Tibial nerve (tissue), 4 donors: ENCODE measurements around the gene INTS2. TPM values are rescaled to one million over a fixed set of nuclear protein-coding genes. Genes with fewer than 3 reads are reported as not detected.

Experiments used
- DNase-seq, 2 donors: peaks; one replicate each; pipeline ENCODE4 v3.0.0-alpha.2; 2019; ENCODE audit warnings: low spot score in 2 of 2
- H3K27ac ChIP-seq, 4 donors: fragments of 200-600 bp; sonication (generic) in 3 of 4; one replicate each; pipeline ENCODE4 v1.5.1; 2017 to 2019; ENCODE audit warnings: mild to moderate bottlenecking in 1 of 4
- H3K27me3 ChIP-seq, 2 donors: fragments of 200-600 bp; sonication (generic) in 1 of 2; one replicate each; pipeline versions ENCODE4 v1.5.1 to v1.6.0; 2017 to 2019
- H3K36me3 ChIP-seq, 3 donors: fragments of 200-600 bp; sonication (generic); one replicate each; pipeline ENCODE4 v1.5.1; 2018 to 2019
- H3K4me1 ChIP-seq, 4 donors: fragments of 200-600 bp; sonication (generic) in 3 of 4; one replicate each; pipeline ENCODE4 v1.5.1; 2017 to 2019
- H3K4me3 ChIP-seq, 4 donors: fragments of 200-600 bp; sonication (generic) in 3 of 4; one replicate each; pipeline ENCODE4 v1.5.1; 2017 to 2019; ENCODE audit warnings: mild to moderate bottlenecking in 1 of 4, moderate library complexity in 1 of 4
- H3K9me3 ChIP-seq, 4 donors: fragments of 200-600 bp; sonication (generic) in 3 of 4; one replicate each; pipeline ENCODE4 v1.5.1; 2017 to 2019
- CTCF ChIP-seq, 5 experiments: fragments of 200-600 bp in 3 of 5; fragments of 450-650 bp in 2 of 5; sonication (generic) in 3 of 5; IDR thresholded peaks; one replicate each; pipeline ENCODE4 v1.5.1; 2016 to 2019; ENCODE audit warnings: antibody characterized with exemption in 5 of 5, mild to moderate bottlenecking in 3 of 5, moderate library complexity in 2 of 5
- EP300 ChIP-seq, 2 donors: sonication (generic); formaldehyde crosslinking; IDR thresholded peaks; one replicate each; pipeline ENCODE4 v1.6.1; 2017; ENCODE audit warnings: antibody characterized with exemption in 2 of 2, mild to moderate bottlenecking in 1 of 2
- POLR2A ChIP-seq, 2 donors: fragments of 450-650 bp; IDR thresholded peaks; one replicate each; pipeline ENCODE4 v1.6.1; 2017; ENCODE audit warnings: antibody characterized with exemption in 2 of 2, mild to moderate bottlenecking in 2 of 2, moderate library complexity in 2 of 2
- WGBS, 2 donors: methylation state at CpG; one replicate each; pipeline ENCODE4 v1.1.5; 2018; 5-methylcytosine and 5-hydroxymethylcytosine counted together
- total RNA-seq, 4 donors: library from RNA; depleted of rRNA; stranded (reverse); fragments of >200 nt; gene quantifications; one replicate each; pipeline ENCODE4 v1.1.0, GENCODE V29; 2016

Gene INTS2
- total RNA-seq, 4 donors from 2014 or later, result 10.0 to 15.5 (median 13.0) TPM

- TF ChIP-seq CTCF (IDR thresholded peaks at IDR 0.05) (no peak), EP300 (IDR thresholded peaks at IDR 0.05) (no peak), POLR2A (IDR thresholded peaks at IDR 0.05) (no peak)
- no peaks in the 10 kb centered on the region for H3K36me3 ChIP-seq
- H3K9me3 ChIP-seq, result no peaks in the 10 kb centered on the region
- no peak overlapping the region for H3K27ac ChIP-seq
- DNase-seq, result no peak
- H3K4me1 ChIP-seq, result no peaks in the 10 kb centered on the region
- H3K27me3 ChIP-seq, result no peaks in the 10 kb centered on the region
- no peak overlapping the region for H3K4me3 ChIP-seq
- 82 to 85% methylated on average over 3 of the region's 3 CpGs for WGBS, 2 donors
Measured at GRCh38 chr17:61846761-61847375, 80.9 kb downstream of the INTS2 start.

GRCh38 chr17:61846088-61846487, 81.7 kb downstream of the INTS2 start:
- WGBS, 2 donors, result 97 to 98% methylated on average over 8 of the region's 8 CpGs
- Histone ChIP-seq H3K4me3 (no peak overlapping the region), H3K9me3 (no peaks in the 10 kb centered on the region), H3K27ac (no peak overlapping the region), H3K36me3 (no peaks in the 10 kb centered on the region), H3K27me3 (no peaks in the 10 kb centered on the region), H3K4me1 (no peaks in the 10 kb centered on the region)
- TF ChIP-seq POLR2A (IDR thresholded peaks at IDR 0.05) (no peak), CTCF (IDR thresholded peaks at IDR 0.05) (no peak), EP300 (IDR thresholded peaks at IDR 0.05) (no peak)
- DNase-seq, result no peak

GRCh38 chr17:61843435-61843834, 84.3 kb downstream of the INTS2 start:
- H3K36me3 ChIP-seq, result no peaks in the 10 kb centered on the region
- no peak for DNase-seq
- no peak overlapping the region for H3K4me3 ChIP-seq
- H3K27me3 ChIP-seq, result no peaks in the 10 kb centered on the region
- TF ChIP-seq EP300 (IDR thresholded peaks at IDR 0.05) (no peak), POLR2A (IDR thresholded peaks at IDR 0.05) (no peak), CTCF (IDR thresholded peaks at IDR 0.05) (no peak)
- WGBS, 2 donors, result 82 to 90% methylated on average over 1 of the region's 1 CpG
- no peak overlapping the region for H3K27ac ChIP-seq
- H3K4me1 ChIP-seq, result no peaks in the 10 kb centered on the region
- H3K9me3 ChIP-seq, result no peaks in the 10 kb centered on the region

- no peaks in the 10 kb centered on the region for H3K27me3 ChIP-seq
- H3K27ac ChIP-seq, result no peak overlapping the region
- no peaks in the 10 kb centered on the region for H3K4me1 ChIP-seq
- TF ChIP-seq POLR2A (IDR thresholded peaks at IDR 0.05), result no peak
- no peak for TF ChIP-seq EP300 (IDR thresholded peaks at IDR 0.05)
- TF ChIP-seq CTCF (IDR thresholded peaks at IDR 0.05), result no peak
- no peaks in the 10 kb centered on the region for H3K9me3 ChIP-seq
- H3K36me3 ChIP-seq, result no peaks in the 10 kb centered on the region
- DNase-seq, result no peak
- no peak overlapping the region for H3K4me3 ChIP-seq
- WGBS, 2 donors, result 89 to 96% methylated on average over 1 of the region's 1 CpG
Measured at GRCh38 chr17:61842899-61843298, 84.9 kb downstream of the INTS2 start.

- no peaks in the 10 kb centered on the region for H3K4me1 ChIP-seq
- H3K27me3 ChIP-seq, result no peaks in the 10 kb centered on the region
- WGBS, 2 donors, result 94 to 97% methylated on average over 1 of the region's 1 CpG
- no peak for DNase-seq
- H3K36me3 ChIP-seq, result no peaks in the 10 kb centered on the region
- H3K27ac ChIP-seq, result no peak overlapping the region
- TF ChIP-seq EP300 (IDR thresholded peaks at IDR 0.05) (no peak), CTCF (IDR thresholded peaks at IDR 0.05) (no peak), POLR2A (IDR thresholded peaks at IDR 0.05) (no peak)
- H3K4me3 ChIP-seq, result no peak overlapping the region
- H3K9me3 ChIP-seq, result no peaks in the 10 kb centered on the region
Measured at GRCh38 chr17:61839300-61839786, 88.4 kb downstream of the INTS2 start.
